ENCODE results near the gene CCBE1.

CCBE1 gene

GRCh38 chr18:59546188-59546587, 151.0 kb downstream of the CCBE1 start:
- H3K4me2 ChIP-seq (ENCODE audit: low read depth, low read length, poor library complexity, severe bottlenecking) = no peak overlapping the region
- no peaks in the 10 kb centered on the region for H3K36me3 ChIP-seq (ENCODE audit: low read length)
- H3F3A ChIP-seq (ENCODE audit: insufficient read depth) = no peaks in the 10 kb centered on the region
- H3K79me2 ChIP-seq (ENCODE audit: insufficient read depth, low read length) = no peaks in the 10 kb centered on the region
- no peak overlapping the region for H3K27ac ChIP-seq (ENCODE audit: low read depth, low read length)
- no peak overlapping the region for H3K9ac ChIP-seq (ENCODE audit: low read length)
- H2AFZ ChIP-seq (ENCODE audit: low read depth, low read length, severe bottlenecking) = no peak overlapping the region
- no peaks in the 10 kb centered on the region for H4K20me1 ChIP-seq (ENCODE audit: low read depth, low read length)
- H3K27me3 ChIP-seq (ENCODE audit: low read length) = peaks cover 4% of the 10 kb centered on the region; the same call in 1 of the 2 replicates
- TF ChIP-seq EZH2phosphoT487 (conservative IDR thresholded peaks at IDR 0.05; ENCODE audit: low read length) (no peak), CTCF (IDR thresholded peaks at IDR 0.05; ENCODE audit: insufficient read depth, low read length, poor library complexity, severe bottlenecking) (no peak)
- no peak overlapping the region for H3K4me3 ChIP-seq (ENCODE audit: insufficient read depth, low read length, poor library complexity, severe bottlenecking)
- H3K9me3 ChIP-seq (ENCODE audit: insufficient read depth, low read length) = no peaks in the 10 kb centered on the region
- no peaks in the 10 kb centered on the region for H3K9me2 ChIP-seq (replicated peaks; ENCODE audit: insufficient read depth, low read length)

GRCh38 chr18:59540780-59541179, 156.4 kb downstream of the CCBE1 start:
- H3K9me3 ChIP-seq (ENCODE audit: insufficient read depth, low read length) = no peaks in the 10 kb centered on the region
- no peak overlapping the region for H3K4me2 ChIP-seq (ENCODE audit: low read depth, low read length, poor library complexity, severe bottlenecking)
- H3K36me3 ChIP-seq (ENCODE audit: low read length) = no peaks in the 10 kb centered on the region
- TF ChIP-seq EZH2phosphoT487 (conservative IDR thresholded peaks at IDR 0.05; ENCODE audit: low read length) (no peak), CTCF (IDR thresholded peaks at IDR 0.05; ENCODE audit: insufficient read depth, low read length, poor library complexity, severe bottlenecking) (no peak)
- H3K9me2 ChIP-seq (replicated peaks; ENCODE audit: insufficient read depth, low read length) = no peaks in the 10 kb centered on the region
- H3K79me2 ChIP-seq (ENCODE audit: insufficient read depth, low read length) = no peaks in the 10 kb centered on the region
- no peak overlapping the region for H3K27ac ChIP-seq (ENCODE audit: low read depth, low read length)
- H2AFZ ChIP-seq (ENCODE audit: low read depth, low read length, severe bottlenecking) = no peak overlapping the region
- H3K9ac ChIP-seq (ENCODE audit: low read length) = no peak overlapping the region
- H3F3A ChIP-seq (ENCODE audit: insufficient read depth) = no peaks in the 10 kb centered on the region
- no peaks in the 10 kb centered on the region for H4K20me1 ChIP-seq (ENCODE audit: low read depth, low read length)
- H3K27me3 ChIP-seq (ENCODE audit: low read length) = no peaks in the 10 kb centered on the region
- no peak overlapping the region for H3K4me3 ChIP-seq (ENCODE audit: insufficient read depth, low read length, poor library complexity, severe bottlenecking)

- H3K27me3 ChIP-seq (ENCODE audit: low read length) = no peaks in the 10 kb centered on the region
- no peaks in the 10 kb centered on the region for H3K79me2 ChIP-seq (ENCODE audit: insufficient read depth, low read length)
- no peak overlapping the region for H2AFZ ChIP-seq (ENCODE audit: low read depth, low read length, severe bottlenecking)
- no peaks in the 10 kb centered on the region for H3K9me2 ChIP-seq (replicated peaks; ENCODE audit: insufficient read depth, low read length)
- H3K4me2 ChIP-seq (ENCODE audit: low read depth, low read length, poor library complexity, severe bottlenecking) = no peak overlapping the region
- no peaks in the 10 kb centered on the region for H3K9me3 ChIP-seq (ENCODE audit: insufficient read depth, low read length)
- no peak overlapping the region for H3K27ac ChIP-seq (ENCODE audit: low read depth, low read length)
- no peak overlapping the region for H3K9ac ChIP-seq (ENCODE audit: low read length)
- no peaks in the 10 kb centered on the region for H4K20me1 ChIP-seq (ENCODE audit: low read depth, low read length)
- no peaks in the 10 kb centered on the region for H3K36me3 ChIP-seq (ENCODE audit: low read length)
- no peak overlapping the region for H3K4me3 ChIP-seq (ENCODE audit: insufficient read depth, low read length, poor library complexity, severe bottlenecking)
- no peaks in the 10 kb centered on the region for H3F3A ChIP-seq (ENCODE audit: insufficient read depth)
- no peak for TF ChIP-seq EZH2phosphoT487 (conservative IDR thresholded peaks at IDR 0.05; ENCODE audit: low read length)
- no peak for TF ChIP-seq CTCF (IDR thresholded peaks at IDR 0.05; ENCODE audit: insufficient read depth, low read length, poor library complexity, severe bottlenecking)
These were observed 156.9 kb downstream of the CCBE1 start for GRCh38 chr18:59540346-59540745.

Data from SU-DHL-6 (cell line).